Trophoblast cell (in vitro differentiated cells and primary cell): ENCODE data around the gene PDE4C.

Source experiments
- DNase-seq, 2 donors: peaks; one replicate each; pipeline ENCODE4 v3.0.0-alpha.2; 2016
- H2AFZ ChIP-seq: 2 replicates; pipeline ENCODE4 v1.6.1; 2013; ENCODE audit warnings: low read length, moderate library complexity, mild to moderate bottlenecking; ENCODE audit not compliant: insufficient read depth, poor library complexity
- H2AK5ac ChIP-seq: 2 replicates; pipeline ENCODE4 v1.6.1; 2013; ENCODE audit warnings: mild to moderate bottlenecking, low read length
- H2BK120ac ChIP-seq: 2 replicates; pipeline ENCODE4 v1.6.1; 2013; ENCODE audit warnings: low read length, mild to moderate bottlenecking, moderate library complexity; ENCODE audit not compliant: insufficient read depth, poor library complexity
- H2BK12ac ChIP-seq: 2 replicates; pipeline ENCODE4 v1.6.1; 2013; ENCODE audit warnings: mild to moderate bottlenecking, low read length, moderate library complexity
- H2BK5ac ChIP-seq: 2 replicates; pipeline ENCODE4 v1.6.1; 2013; ENCODE audit warnings: low read length, low read depth, moderate library complexity, mild to moderate bottlenecking; ENCODE audit not compliant: poor library complexity
- H3K14ac ChIP-seq: 2 replicates; pipeline ENCODE4 v1.6.1; 2013; ENCODE audit warnings: mild to moderate bottlenecking, low read length
- H3K18ac ChIP-seq: 2 replicates; pipeline ENCODE4 v1.6.1; 2013; ENCODE audit warnings: mild to moderate bottlenecking, low read length
- H3K23ac ChIP-seq: 2 replicates; pipeline ENCODE4 v1.6.1; 2013; ENCODE audit warnings: low read length
- H3K27ac ChIP-seq: 2 replicates; pipeline ENCODE4 v1.5.1; 2013; ENCODE audit warnings: low read depth, mild to moderate bottlenecking, inconsistent platforms, low read length, moderate library complexity
- H3K27me3 ChIP-seq: 2 replicates; pipeline ENCODE4 v1.6.1; 2013; ENCODE audit warnings: inconsistent platforms, mild to moderate bottlenecking, low read length, moderate library complexity; ENCODE audit not compliant: insufficient read depth
- H3K36me3 ChIP-seq, 2 experiments: 1 replicate in 1 of 2; 2 replicates in 1 of 2; pipeline ENCODE4 v1.6.1; 2013; ENCODE audit warnings: low read length in 2 of 2, mild to moderate bottlenecking in 2 of 2, moderate library complexity in 1 of 2; ENCODE audit not compliant: insufficient read depth in 2 of 2, control insufficient read depth in 1 of 2
- H3K4ac ChIP-seq: 2 replicates; pipeline ENCODE4 v1.6.1; 2013; ENCODE audit warnings: low read depth, mild to moderate bottlenecking, low read length, moderate library complexity
- H3K4me1 ChIP-seq, 2 experiments: 1 replicate in 1 of 2; 2 replicates in 1 of 2; pipeline ENCODE4 v1.6.1; 2013; ENCODE audit warnings: low read length in 2 of 2, mild to moderate bottlenecking in 2 of 2, moderate library complexity in 1 of 2; ENCODE audit not compliant: insufficient read depth in 2 of 2, control insufficient read depth in 1 of 2
- H3K4me2 ChIP-seq: 2 replicates; pipeline ENCODE4 v1.6.1; 2013; ENCODE audit warnings: inconsistent platforms, mild to moderate bottlenecking, low read length, moderate library complexity
- H3K4me3 ChIP-seq: 2 replicates; pipeline ENCODE4 v1.5.1; 2013; ENCODE audit warnings: mild to moderate bottlenecking, low read depth, low read length, inconsistent platforms
- H3K79me1 ChIP-seq: one replicate; pipeline ENCODE4 v1.6.1; 2013; ENCODE audit warnings: low read length
- H3K79me2 ChIP-seq: 2 replicates; pipeline ENCODE4 v1.6.1; 2013; ENCODE audit warnings: low read length, mild to moderate bottlenecking; ENCODE audit not compliant: control insufficient read depth, insufficient read depth, poor library complexity
- H3K9ac ChIP-seq: 2 replicates; pipeline ENCODE4 v1.6.1; 2013; ENCODE audit warnings: mild to moderate bottlenecking, low read length
- H3K9me3 ChIP-seq: 2 replicates; pipeline ENCODE4 v1.6.1; 2013; ENCODE audit warnings: low read depth, mild to moderate bottlenecking, control low read depth, inconsistent platforms, low read length; ENCODE audit not compliant: insufficient read depth
- H4K12ac ChIP-seq: 2 replicates; pipeline ENCODE4 v1.6.1; 2013; ENCODE audit warnings: low read depth, mild to moderate bottlenecking, low read length, moderate library complexity
- H4K8ac ChIP-seq: 2 replicates; pipeline ENCODE4 v1.6.1; 2013; ENCODE audit warnings: low read depth, mild to moderate bottlenecking, low read length, moderate library complexity
- H4K91ac ChIP-seq: one replicate; pipeline ENCODE4 v1.6.1; 2013; ENCODE audit warnings: low read depth, mild to moderate bottlenecking, low read length, moderate library complexity
- WGBS: extraction: QIAGEN DNeasy Blood & Tissue Kit; methylation state at CpG from one replicate; pipeline ENCODE4 v1.1.7; 2013; ENCODE audit warnings: missing lambda C conversion rate; ENCODE audit not compliant: insufficient read length, insufficient coverage; ENCODE audit errors: extremely low coverage; 5-methylcytosine and 5-hydroxymethylcytosine counted together

The PDE4C gene

GRCh38 chr19:18231775-18232174 lies 5.5 kb upstream of the PDE4C start:
- Histone ChIP-seq H2AFZ (no peak overlapping the region), H3K4me2 (no peak overlapping the region), H4K12ac (no peak overlapping the region), H3K18ac (no peak overlapping the region), H3K79me1 (no peaks in the 10 kb centered on the region), H3K36me3 (no peaks in the 10 kb centered on the region), H3K9me3 (peaks cover 6% of the 10 kb centered on the region), H2BK5ac (no peak overlapping the region), H3K9ac (no peak overlapping the region), H3K4me1 (peaks cover 3 to 6% of the 10 kb centered on the region in 2 experiments), H4K91ac (no peak overlapping the region), H3K4me3 (no peak overlapping the region), H2BK12ac (no peak overlapping the region), H2BK120ac (no peak overlapping the region), H3K79me2 (no peaks in the 10 kb centered on the region), H3K23ac (no peak overlapping the region), H3K27ac (no peak overlapping the region), H3K27me3 (no peaks in the 10 kb centered on the region), H3K14ac (no peak overlapping the region), H2AK5ac (no peak overlapping the region), H3K4ac (no peak overlapping the region), H4K8ac (no peak overlapping the region)
- no peak for DNase-seq
- WGBS: no CpG with 5 or more reads among the region's 4 CpGs

GRCh38 chr19:18230941-18231734 lies 4.9 kb upstream of the PDE4C start:
- H3K4me3 ChIP-seq: no peak overlapping the region
- peaks cover 3 to 6% of the 10 kb centered on the region in 2 experiments for H3K4me1 ChIP-seq
- no peak overlapping the region for H4K91ac ChIP-seq
- H3K4me2 ChIP-seq: no peak overlapping the region
- no peaks in the 10 kb centered on the region for H3K36me3 ChIP-seq
- H2BK12ac ChIP-seq: no peak overlapping the region
- H3K18ac ChIP-seq: no peak overlapping the region
- no peak overlapping the region for H3K4ac ChIP-seq
- no peak overlapping the region for H3K27ac ChIP-seq
- H4K8ac ChIP-seq: no peak overlapping the region
- no peaks in the 10 kb centered on the region for H3K27me3 ChIP-seq
- no peak overlapping the region for H2AFZ ChIP-seq
- H3K14ac ChIP-seq: no peak overlapping the region
- peak overlapping the region; percentile 54 for H3K9ac ChIP-seq
- H3K9me3 ChIP-seq: peaks cover 6% of the 10 kb centered on the region
- H3K79me2 ChIP-seq: no peaks in the 10 kb centered on the region
- peak overlapping the region; percentile 55 for H3K23ac ChIP-seq
- H3K79me1 ChIP-seq: no peaks in the 10 kb centered on the region
- no peak for DNase-seq
- H4K12ac ChIP-seq: no peak overlapping the region
- WGBS: no CpG with 5 or more reads among the region's 18 CpGs
- no peak overlapping the region for H2AK5ac ChIP-seq
- no peak overlapping the region for H2BK5ac ChIP-seq
- H2BK120ac ChIP-seq: no peak overlapping the region

GRCh38 chr19:18229915-18230314 lies 3.7 kb upstream of the PDE4C start:
- Histone ChIP-seq H3K4me3 (no peak overlapping the region), H3K79me2 (no peaks in the 10 kb centered on the region), H2BK120ac (no peak overlapping the region), H4K91ac (no peak overlapping the region), H3K4ac (no peak overlapping the region), H3K9ac (no peak overlapping the region), H4K8ac (no peak overlapping the region), H3K18ac (no peak overlapping the region), H3K9me3 (peaks cover 6% of the 10 kb centered on the region), H4K12ac (no peak overlapping the region), H2BK5ac (no peak overlapping the region), H3K4me1 (peaks cover 7 to 14% of the 10 kb centered on the region in 2 experiments), H3K79me1 (peaks cover 1% of the 10 kb centered on the region), H3K36me3 (no peaks in the 10 kb centered on the region), H2AFZ (no peak overlapping the region), H3K23ac (no peak overlapping the region), H2BK12ac (no peak overlapping the region), H3K27me3 (peaks cover 7% of the 10 kb centered on the region), H3K14ac (no peak overlapping the region), H3K27ac (no peak overlapping the region), H2AK5ac (no peak overlapping the region), H3K4me2 (no peak overlapping the region)
- DNase-seq: no peak
- no CpG with 5 or more reads among the region's 4 CpGs for WGBS

- Histone ChIP-seq H4K12ac (no peak overlapping the region), H3K27ac (no peak overlapping the region), H2BK120ac (no peak overlapping the region), H2AFZ (no peak overlapping the region), H4K8ac (no peak overlapping the region), H3K9ac (no peak overlapping the region), H3K79me2 (no peaks in the 10 kb centered on the region), H3K14ac (no peak overlapping the region), H3K4ac (no peak overlapping the region), H2BK12ac (no peak overlapping the region), H3K27me3 (peaks cover 7% of the 10 kb centered on the region), H3K4me3 (no peak overlapping the region), H3K9me3 (peaks cover 6% of the 10 kb centered on the region), H2AK5ac (no peak overlapping the region), H2BK5ac (no peak overlapping the region), H3K79me1 (peaks cover 5% of the 10 kb centered on the region), H3K23ac (no peak overlapping the region), H3K36me3 (no peaks in the 10 kb centered on the region), H4K91ac (no peak overlapping the region), H3K4me1 (peaks cover 7 to 14% of the 10 kb centered on the region in 2 experiments), H3K4me2 (no peak overlapping the region), H3K18ac (no peak overlapping the region)
- DNase-seq: peak in 1 of 2 donors; percentile 14
- no CpG with 5 or more reads among the region's 5 CpGs for WGBS
Observed at GRCh38 chr19:18229474-18229873, 3.2 kb upstream of the PDE4C start.
